HG02870 (cell line): ENCODE measurements around the gene NOM1.
"Not testable (repeated sequence)": the region's sequence is repeated elsewhere in the genome, so short reads cannot be mapped to it uniquely, and the experiment has no call there.

Source experiments
- ATAC-seq: cut with Tn5 transposase; IDR thresholded peaks from one replicate; pipeline ENCODE4 v1.9.1; 2021; ENCODE audit warnings: mild to moderate bottlenecking, moderate library complexity; ENCODE audit not compliant: unreplicated experiment

The NOM1 gene

GRCh38 chr7:156940421-156941122, 8.9 kb upstream of the NOM1 start:
- no peak for ATAC-seq

- no peak for ATAC-seq
These were observed 7.9 kb upstream of the NOM1 start for GRCh38 chr7:156941393-156942182.

- no peak for ATAC-seq
These were observed 6.8 kb upstream of the NOM1 start for GRCh38 chr7:156942708-156943090.

GRCh38 chr7:156943091-156944041, 6.1 kb upstream of the NOM1 start:
- ATAC-seq: no peak

- ATAC-seq: no peak
These were observed 4.6 kb upstream of the NOM1 start for GRCh38 chr7:156944876-156945275.

GRCh38 chr7:156947120-156947843, 2.2 kb upstream of the NOM1 start:
- ATAC-seq: no peak

GRCh38 chr7:156948361-156948760, 1.2 kb upstream of the NOM1 start:
- ATAC-seq: no peak

GRCh38 chr7:156950381-156950858, 908 bp downstream of the NOM1 start:
- no peak for ATAC-seq

GRCh38 chr7:156953215-156953614, 3.7 kb downstream of the NOM1 start:
- ATAC-seq: not testable (repeated sequence)

- ATAC-seq: no peak
These were observed 5.4 kb downstream of the NOM1 start for GRCh38 chr7:156954941-156955340.

- no peak for ATAC-seq
These were observed 7.2 kb downstream of the NOM1 start for GRCh38 chr7:156956727-156957126.

- ATAC-seq: no peak
These were observed 12.6 kb downstream of the NOM1 start for GRCh38 chr7:156962145-156962544.

- no peak for ATAC-seq
These were observed 13.4 kb downstream of the NOM1 start for GRCh38 chr7:156962897-156963296.

- ATAC-seq: no peak
These were observed 14.0 kb downstream of the NOM1 start for GRCh38 chr7:156963472-156963871.

- no peak for ATAC-seq
These were observed 15.5 kb downstream of the NOM1 start for GRCh38 chr7:156964971-156965370.

- ATAC-seq: no peak
These were observed 16.9 kb downstream of the NOM1 start for GRCh38 chr7:156966387-156966786.

GRCh38 chr7:156968183-156968582, 18.7 kb downstream of the NOM1 start:
- ATAC-seq: no peak

GRCh38 chr7:156969972-156970420, 20.5 kb downstream of the NOM1 start:
- no peak for ATAC-seq

GRCh38 chr7:156975620-156976019, 26.1 kb downstream of the NOM1 start:
- ATAC-seq: no peak

GRCh38 chr7:156979007-156979606, 29.6 kb downstream of the NOM1 start:
- no peak for ATAC-seq
